Adrenal gland (tissue), 19 donors: ENCODE data around the gene EPB41L2. TPM values are rescaled to one million over a fixed set of nuclear protein-coding genes. Genes with fewer than 3 reads are reported as not detected.

Source experiments
- DNase-seq, 7 donors: peaks; one replicate each; pipeline ENCODE4 v3.0.0-alpha.2; 2019 to 2020
- H3K27ac ChIP-seq, 5 donors: fragments of 200-600 bp; sonication (generic) in 4 of 5; 1 replicate in 3 of 5; 2 replicates in 2 of 5; pipeline versions ENCODE4 v1.5.1 to v1.8.0; 2016 to 2020; ENCODE audit warnings: mild to moderate bottlenecking in 1 of 5
- H3K27me3 ChIP-seq: fragments of 200-600 bp; 2 replicates; pipeline ENCODE4 v1.8.0; 2021
- H3K36me3 ChIP-seq, 2 donors: fragments of 200-600 bp; replicated peaks in 1 of 2; 1 replicate in 1 of 2; 2 replicates in 1 of 2; pipeline versions ENCODE4 v1.5.1 to v1.8.0; 2018 to 2022
- H3K4me1 ChIP-seq, 2 donors: fragments of 200-600 bp; replicated peaks in 1 of 2; 1 replicate in 1 of 2; 2 replicates in 1 of 2; pipeline versions ENCODE4 v1.5.1 to v1.8.0; 2018 to 2021
- H3K4me3 ChIP-seq, 4 donors: fragments of 200-600 bp; sonication (generic) in 3 of 4; one replicate each; pipeline ENCODE4 v1.5.1; 2016 to 2018
- H3K9me3 ChIP-seq, 3 donors: fragments of 200-600 bp; sonication (generic) in 1 of 3; replicated peaks in 1 of 3; 1 replicate in 2 of 3; 2 replicates in 1 of 3; pipeline versions ENCODE4 v1.5.1 to v1.8.0; 2016 to 2021
- POLR2A ChIP-seq, 2 donors: fragments of 450-650 bp; IDR thresholded peaks; one replicate each; pipeline ENCODE4 v1.6.1; 2017; ENCODE audit warnings: antibody characterized with exemption in 2 of 2, mild to moderate bottlenecking in 2 of 2, moderate library complexity in 1 of 2
- WGBS, 4 donors: extraction: QIAGEN DNeasy Blood & Tissue Kit in 2 of 4; methylation state at CpG; one replicate each; pipeline versions ENCODE4 v1.1.5 to v1.1.7; 2013 to 2017; 5-methylcytosine and 5-hydroxymethylcytosine counted together
- intact Hi-C, 2 donors: fragments of 100-400 bp; cut with DNase I; formaldehyde crosslinking; loops; one replicate each; pipeline versions ENCODE4 v1.14.1 to v1.15.0; 2022 to 2023
- long read RNA-seq, 10 donors: library from polyadenylated mRNA in 3 of 10; unstranded in 2 of 10; stranded (forward) in 1 of 10; transcript quantifications; one replicate each; pipeline ENCODE4 v2.0.0 and lab custom pipeline, GENCODE V29; 2021 to 2026
- polyA plus RNA-seq, 3 donors: library from polyadenylated mRNA; stranded (reverse); fragments of 200-250 nt in 2 of 3; fragments of 350-450 nt in 1 of 3; fragmentation: Illumina TruSeq in 1 of 3; extraction: RNeasy Lipid Tissue Mini Kit (QIAGEN cat#74804) in 1 of 3; gene quantifications; one replicate each; pipeline ENCODE4 v1.2.3, GENCODE V29; 2013 to 2014
- total RNA-seq, 9 donors: library from RNA; depleted of rRNA in 4 of 9; stranded (reverse); fragments of >200 nt in 4 of 9; fragments of 120-200 nt in 1 of 9; fragmentation: NEBNext Ultra II Directional in 1 of 9; extraction: Animal tissue kit (Norgen Biotek cat#: 25700) in 1 of 9; gene quantifications; one replicate each; pipeline versions ENCODE4 v1.1.0 to v1.2.4, GENCODE V29; 2013 to 2023
- TF ChIP-seq, protein P1 (sequence below), 6 experiments: fragments of 450-650 bp in 4 of 6; fragments of 200-600 bp in 2 of 6; sonication (generic) in 1 of 6; IDR thresholded peaks; 1 replicate in 5 of 6; 2 replicates in 1 of 6; pipeline versions ENCODE4 v1.5.1 to v1.8.0; 2016 to 2021; ENCODE audit warnings: antibody characterized with exemption in 6 of 6, mild to moderate bottlenecking in 2 of 6, moderate library complexity in 1 of 6
- donor health status: healthy with polysubstance abuse.
- donor health status: Bipolar disorder and iron deficiency.
- donor health status: DM: yes; HTN: yes; CAD: no.
- donor health status: DM: no; HTN: no; CAD: no.
- donor health status: DM: no; HTN: no; CAD: no.
- donor health status: DM: yes; HTN: yes; CAD: no.

The EPB41L2 gene
- total RNA-seq: 100 to 1,000 TPM in 1 of 9 donors, 10 to 100 TPM in 8; 50.6 to 101 (median 88.1) TPM
- polyA plus RNA-seq: 10 to 100 TPM; 30.6 to 80.1 (median 47.9) TPM
- long read RNA-seq, donor 1, full-length matches to known transcripts: 7 of 12 reads
- long read RNA-seq, donor 1, partial matches to known transcripts: 5 of 12 reads
- long read RNA-seq, donor 1, other reads (novel, unspliced or antisense): 0 of 12 reads
- long read RNA-seq, donor 2, full-length matches to known transcripts: 6 of 12 reads
- long read RNA-seq, donor 2, partial matches to known transcripts: 6 of 12 reads
- long read RNA-seq, donor 2, other reads (novel, unspliced or antisense): 0 of 12 reads
- long read RNA-seq, donor 3, full-length matches to known transcripts: 7 of 7 reads
- long read RNA-seq, donor 3, partial matches to known transcripts: 0 of 7 reads
- long read RNA-seq, donor 3, other reads (novel, unspliced or antisense): 0 of 7 reads
- long read RNA-seq, donor 4, partial matches to known transcripts: 4 of 6 reads
- long read RNA-seq, donor 4, other reads (novel, unspliced or antisense): 1 of 6 reads
- long read RNA-seq, donor 5, full-length matches to known transcripts: 16 of 31 reads
- long read RNA-seq, donor 5, partial matches to known transcripts: 4 of 31 reads
- long read RNA-seq, donor 5, other reads (novel, unspliced or antisense): 11 of 31 reads
- long read RNA-seq, donor 6, partial matches to known transcripts: 7 of 7 reads
- long read RNA-seq, donor 6, other reads (novel, unspliced or antisense): 0 of 7 reads
- long read RNA-seq, donor 7, full-length matches to known transcripts: 6 of 6 reads
- long read RNA-seq, donor 7, partial matches to known transcripts: 0 of 6 reads
- long read RNA-seq, donor 7, other reads (novel, unspliced or antisense): 0 of 6 reads
- long read RNA-seq, donor 8, full-length matches to known transcripts: 4 of 17 reads
- long read RNA-seq, donor 8, partial matches to known transcripts: 13 of 17 reads
- long read RNA-seq, donor 8, other reads (novel, unspliced or antisense): 0 of 17 reads
- long read RNA-seq, donor 9, full-length matches to known transcripts: 15 of 20 reads
- long read RNA-seq, donor 9, partial matches to known transcripts: 5 of 20 reads
- long read RNA-seq, donor 9, other reads (novel, unspliced or antisense): 0 of 20 reads
- long read RNA-seq, donor 10, full-length matches to known transcripts: 3 of 3 reads
- long read RNA-seq, donor 10, partial matches to known transcripts: 0 of 3 reads
- long read RNA-seq, donor 10, other reads (novel, unspliced or antisense): 0 of 3 reads

DNA sequence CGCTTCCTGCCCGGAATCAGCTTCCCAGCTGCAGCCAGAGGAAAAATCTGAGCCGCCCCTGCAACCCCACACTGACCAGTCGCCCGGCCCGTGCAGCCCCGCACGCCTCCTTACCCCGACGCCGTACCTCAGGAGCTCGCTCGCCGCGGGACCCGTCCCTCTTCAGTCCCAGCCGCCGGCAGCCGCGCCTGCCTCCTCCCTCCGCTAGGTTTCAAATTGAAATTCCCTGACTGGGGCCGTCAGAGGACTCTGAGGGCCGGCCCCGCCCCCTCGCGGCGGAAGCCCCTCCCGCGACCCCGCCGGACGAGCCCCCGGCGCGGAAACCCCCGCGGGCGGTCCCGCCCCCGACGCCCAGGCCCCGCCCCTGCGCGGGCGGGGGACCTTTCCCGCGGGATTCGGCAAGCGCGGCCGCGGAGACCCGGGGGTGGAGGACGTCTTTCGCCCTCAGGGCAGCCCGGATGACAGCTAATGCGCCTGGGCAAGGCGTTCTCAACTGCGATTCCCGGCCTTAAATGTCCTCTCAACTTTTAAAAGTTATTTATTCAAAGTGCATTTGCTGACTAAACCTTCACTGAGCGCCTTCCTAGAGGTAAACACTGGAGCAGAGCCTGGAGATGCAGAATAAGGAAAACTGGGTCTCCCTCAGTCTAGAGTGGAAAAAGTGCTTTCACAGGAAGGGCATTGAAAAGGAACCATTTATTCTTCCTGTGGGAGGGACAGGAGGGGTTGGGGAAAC lies at the start of gene EPB41L2:
Gene EPB41L2 (minus strand): TSS at position 218 of the 736 bp plus-strand sequence. CDS start 106,760 bp downstream, outside the sequence.
- peak; percentile 87 to 94 (median 91) for DNase-seq
- Histone ChIP-seq H3K27me3 (no peaks in the 10 kb centered on the region), H3K4me1 (peaks cover 4 to 6% of the 10 kb centered on the region in 2 donors), H3K4me3 (peak within 1 kb of the TSS; percentile 51 to 100 (median 84)), H3K36me3 (no peaks in the 10 kb centered on the region), H3K27ac (peak within 1 kb of the TSS; percentile 76 to 94 (median 83)), H3K9me3 (no peaks in the 10 kb centered on the region)
- peak; percentile 76 to 95 for TF ChIP-seq POLR2A (IDR thresholded peaks at IDR 0.05)
- TF ChIP-seq, protein P1, sequence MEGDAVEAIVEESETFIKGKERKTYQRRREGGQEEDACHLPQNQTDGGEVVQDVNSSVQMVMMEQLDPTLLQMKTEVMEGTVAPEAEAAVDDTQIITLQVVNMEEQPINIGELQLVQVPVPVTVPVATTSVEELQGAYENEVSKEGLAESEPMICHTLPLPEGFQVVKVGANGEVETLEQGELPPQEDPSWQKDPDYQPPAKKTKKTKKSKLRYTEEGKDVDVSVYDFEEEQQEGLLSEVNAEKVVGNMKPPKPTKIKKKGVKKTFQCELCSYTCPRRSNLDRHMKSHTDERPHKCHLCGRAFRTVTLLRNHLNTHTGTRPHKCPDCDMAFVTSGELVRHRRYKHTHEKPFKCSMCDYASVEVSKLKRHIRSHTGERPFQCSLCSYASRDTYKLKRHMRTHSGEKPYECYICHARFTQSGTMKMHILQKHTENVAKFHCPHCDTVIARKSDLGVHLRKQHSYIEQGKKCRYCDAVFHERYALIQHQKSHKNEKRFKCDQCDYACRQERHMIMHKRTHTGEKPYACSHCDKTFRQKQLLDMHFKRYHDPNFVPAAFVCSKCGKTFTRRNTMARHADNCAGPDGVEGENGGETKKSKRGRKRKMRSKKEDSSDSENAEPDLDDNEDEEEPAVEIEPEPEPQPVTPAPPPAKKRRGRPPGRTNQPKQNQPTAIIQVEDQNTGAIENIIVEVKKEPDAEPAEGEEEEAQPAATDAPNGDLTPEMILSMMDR (IDR thresholded peaks at IDR 0.05): peak in 5 of 6 experiments; percentile 15 to 67 (median 44)
- 0 to 1% (median 0%) methylated on average over 7 to 61 of the region's 61 CpGs for WGBS, 4 donors
- intact Hi-C loops: no loop called here

DNA sequence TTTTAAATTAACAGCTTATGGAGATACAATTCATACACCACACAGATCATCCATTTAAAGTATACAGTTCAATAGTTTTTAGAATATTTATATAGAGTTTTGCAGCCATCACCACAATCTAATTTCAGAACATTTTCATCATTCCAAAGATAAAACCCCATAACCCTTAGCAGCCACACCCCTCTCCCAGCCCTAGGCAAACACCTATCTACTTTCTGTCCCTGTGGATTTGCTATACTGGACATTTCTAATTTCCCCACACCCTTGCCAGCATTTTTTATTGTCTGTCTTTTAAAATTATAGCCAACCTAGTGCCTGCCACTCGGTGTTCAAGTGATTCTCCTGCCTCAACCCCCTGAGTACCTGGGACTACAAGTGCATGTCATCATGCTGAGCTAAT lies 49.2 kb upstream of the EPB41L2 start:
- no peak for DNase-seq
- TF ChIP-seq, protein P1 (IDR thresholded peaks at IDR 0.05): no peak
- TF ChIP-seq POLR2A (IDR thresholded peaks at IDR 0.05): no peak
- Histone ChIP-seq H3K27me3 (no peaks in the 10 kb centered on the region), H3K4me1 (no peaks in the 10 kb centered on the region), H3K9me3 (no peaks in the 10 kb centered on the region), H3K27ac (no peak overlapping the region), H3K4me3 (no peak overlapping the region), H3K36me3 (no peaks in the 10 kb centered on the region)
- intact Hi-C loops: no loop called here
- 69 to 89% (median 74%) methylated on average over 1 of the region's 1 CpG for WGBS, 4 donors

DNA sequence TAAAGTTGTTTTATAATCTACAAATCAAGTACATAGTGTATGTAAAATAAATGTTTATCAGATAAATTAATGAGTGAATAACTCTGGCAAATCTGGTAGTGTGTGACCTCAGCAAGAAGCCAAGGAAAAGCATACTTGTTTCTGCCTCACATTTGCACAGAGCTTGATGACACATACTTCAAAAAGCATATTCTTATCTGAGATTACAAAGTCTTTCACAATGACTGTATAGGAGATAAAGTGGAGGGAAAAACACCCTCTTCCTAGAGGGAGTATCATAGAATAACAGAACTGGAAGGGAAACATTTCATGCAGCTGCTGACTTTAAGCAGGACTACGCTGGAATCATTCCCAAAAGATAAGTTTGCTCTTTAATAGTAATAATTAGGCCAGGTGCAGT lies 44.1 kb upstream of the EPB41L2 start:
- Histone ChIP-seq H3K27ac (peak overlapping the region in 1 of 5 donors; percentile 11), H3K4me1 (peaks cover 0 to 7% of the 10 kb centered on the region in 2 donors), H3K36me3 (no peaks in the 10 kb centered on the region), H3K9me3 (no peaks in the 10 kb centered on the region), H3K4me3 (no peak overlapping the region), H3K27me3 (no peaks in the 10 kb centered on the region)
- peak in 4 of 7 donors; percentile 35 to 61 (median 50) for DNase-seq
- intact Hi-C loops: no loop called here
- TF ChIP-seq, protein P1 (IDR thresholded peaks at IDR 0.05): no peak
- TF ChIP-seq POLR2A (IDR thresholded peaks at IDR 0.05): no peak
- WGBS, 4 donors: 7 to 42% (median 28%) methylated on average over 1 of the region's 1 CpG
